HG02759 (cell line): ENCODE measurements around the gene PRRT2.
A peak's percentile ranks its signal among the peaks of the same experiment; 100 is the strongest.

Experiments
- ATAC-seq: cut with Tn5 transposase; IDR thresholded peaks from one replicate; pipeline ENCODE4 v1.9.1; 2021; ENCODE audit warnings: mild to moderate bottlenecking, moderate library complexity; ENCODE audit not compliant: unreplicated experiment

The PRRT2 gene

DNA sequence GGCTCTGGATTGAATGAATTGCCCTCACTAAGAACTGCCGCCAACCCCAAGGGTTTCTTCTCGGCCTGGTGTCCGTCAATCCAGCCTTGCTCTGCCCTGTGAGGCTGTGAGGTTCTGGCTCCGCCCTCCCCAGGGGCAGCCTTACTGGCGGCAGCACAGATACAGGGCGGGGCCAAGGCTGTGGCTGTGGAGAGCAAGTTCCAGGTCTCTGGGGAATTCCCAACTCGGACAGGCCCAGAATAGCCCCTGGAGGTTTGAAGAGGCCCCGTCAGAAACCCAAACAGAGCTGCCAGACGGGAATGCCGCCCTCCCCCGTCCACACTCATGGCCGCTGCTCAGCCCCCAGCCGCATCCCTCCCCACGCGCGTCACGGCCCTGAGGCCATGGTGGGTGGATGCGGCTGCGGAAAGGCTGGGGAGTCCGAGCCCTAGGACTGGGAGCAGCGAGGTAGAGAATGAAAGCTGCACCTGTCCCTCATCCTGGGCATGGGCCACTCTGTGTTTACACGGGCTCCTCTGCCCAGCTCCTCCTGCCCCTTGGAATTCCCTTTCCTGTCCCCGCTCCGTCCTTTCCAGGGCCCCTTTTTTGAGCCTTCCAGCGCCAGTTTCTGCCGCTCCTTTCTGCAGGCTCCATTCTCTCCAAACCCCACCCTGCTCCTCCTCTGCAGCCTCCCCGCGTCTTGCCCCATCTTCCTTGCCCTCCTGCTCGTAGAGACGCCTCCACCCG lies 660 bp upstream of the PRRT2 start:
- ATAC-seq: peak; percentile 39

DNA sequence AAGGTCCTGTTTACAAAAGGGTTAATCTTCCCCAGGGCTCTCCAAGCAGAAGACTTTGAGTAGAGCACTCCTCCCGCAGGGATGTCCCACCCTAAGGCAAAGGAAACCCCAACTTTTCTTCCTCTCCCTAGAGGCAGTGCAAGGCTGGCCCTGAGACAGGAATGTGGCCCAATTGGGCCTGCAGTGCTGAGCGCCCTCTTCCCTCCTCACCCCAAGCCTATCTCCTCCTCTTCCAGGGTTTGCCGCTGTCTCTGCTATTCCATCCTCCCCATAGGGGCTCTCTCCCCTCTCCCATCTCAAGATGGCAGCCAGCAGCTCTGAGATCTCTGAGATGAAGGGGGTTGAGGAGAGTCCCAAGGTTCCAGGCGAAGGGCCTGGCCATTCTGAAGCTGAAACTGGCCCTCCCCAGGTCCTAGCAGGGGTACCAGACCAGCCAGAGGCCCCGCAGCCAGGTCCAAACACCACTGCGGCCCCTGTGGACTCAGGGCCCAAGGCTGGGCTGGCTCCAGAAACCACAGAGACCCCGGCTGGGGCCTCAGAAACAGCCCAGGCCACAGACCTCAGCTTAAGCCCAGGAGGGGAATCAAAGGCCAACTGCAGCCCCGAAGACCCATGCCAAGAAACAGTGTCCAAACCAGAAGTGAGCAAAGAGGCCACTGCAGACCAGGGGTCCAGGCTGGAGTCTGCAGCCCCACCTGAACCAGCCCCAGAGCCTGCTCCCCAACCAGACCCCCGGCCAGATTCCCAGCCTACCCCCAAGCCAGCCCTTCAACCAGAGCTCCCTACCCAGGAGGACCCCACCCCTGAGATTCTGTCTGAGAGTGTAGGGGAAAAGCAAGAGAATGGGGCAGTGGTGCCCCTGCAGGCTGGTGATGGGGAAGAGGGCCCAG lies 1.0 kb downstream of the PRRT2 start:
- ATAC-seq: no peak

DNA sequence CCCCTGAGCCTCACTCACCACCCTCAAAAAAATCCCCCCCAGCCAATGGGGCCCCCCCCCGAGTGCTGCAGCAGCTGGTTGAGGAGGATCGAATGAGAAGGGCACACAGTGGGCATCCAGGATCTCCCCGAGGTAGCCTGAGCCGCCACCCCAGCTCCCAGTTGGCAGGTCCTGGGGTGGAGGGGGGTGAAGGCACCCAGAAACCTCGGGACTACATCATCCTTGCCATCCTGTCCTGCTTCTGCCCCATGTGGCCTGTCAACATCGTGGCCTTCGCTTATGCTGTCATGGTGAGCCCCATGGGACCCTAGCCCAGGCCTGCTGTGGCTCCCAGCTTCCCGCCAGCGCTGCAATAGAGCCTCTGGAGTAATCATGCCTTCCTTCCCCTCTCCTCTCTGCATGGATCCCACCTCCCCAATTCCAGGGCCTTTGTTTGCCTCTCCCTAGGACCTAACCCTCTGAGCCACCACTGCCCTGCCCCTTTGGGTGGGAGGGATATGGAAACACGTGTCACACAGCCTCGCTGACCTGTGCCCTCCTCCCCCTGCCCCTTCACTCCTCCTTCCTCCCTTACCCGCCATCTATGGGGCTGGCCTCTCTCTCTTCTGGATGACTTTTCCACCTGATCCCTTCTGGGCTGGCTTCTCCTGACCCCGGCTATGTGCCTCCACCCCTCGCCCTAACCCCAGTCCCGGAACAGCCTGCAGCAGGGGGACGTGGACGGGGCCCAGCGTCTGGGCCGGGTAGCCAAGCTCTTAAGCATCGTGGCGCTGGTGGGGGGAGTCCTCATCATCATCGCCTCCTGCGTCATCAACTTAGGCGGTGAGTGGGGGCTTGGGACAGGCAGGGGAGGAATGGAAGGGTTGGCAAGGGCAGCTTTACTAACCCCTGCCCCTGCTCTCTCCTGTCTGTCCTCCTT lies 1.9 kb downstream of the PRRT2 start:
- no peak for ATAC-seq

DNA sequence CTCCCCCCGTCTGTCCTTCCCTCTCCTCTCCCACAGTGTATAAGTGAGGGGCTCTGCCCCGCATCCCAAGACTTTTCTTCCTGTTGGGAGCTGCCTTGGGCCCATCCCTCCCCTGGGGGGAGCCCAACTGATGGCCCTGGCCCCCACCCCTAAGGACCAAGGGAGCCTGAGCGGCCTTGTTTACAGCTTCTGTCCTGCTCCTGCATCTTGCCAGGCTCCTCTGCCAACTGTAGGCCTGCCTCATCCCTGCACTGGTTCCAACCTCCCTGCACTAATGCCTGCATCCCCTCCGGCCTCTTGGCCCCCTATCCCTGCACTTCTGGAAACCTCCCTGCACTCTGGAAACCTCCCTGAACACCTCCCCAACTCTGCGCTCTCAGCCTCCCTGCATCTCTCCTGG lies 2.6 kb downstream of the PRRT2 start:
- no peak for ATAC-seq

DNA sequence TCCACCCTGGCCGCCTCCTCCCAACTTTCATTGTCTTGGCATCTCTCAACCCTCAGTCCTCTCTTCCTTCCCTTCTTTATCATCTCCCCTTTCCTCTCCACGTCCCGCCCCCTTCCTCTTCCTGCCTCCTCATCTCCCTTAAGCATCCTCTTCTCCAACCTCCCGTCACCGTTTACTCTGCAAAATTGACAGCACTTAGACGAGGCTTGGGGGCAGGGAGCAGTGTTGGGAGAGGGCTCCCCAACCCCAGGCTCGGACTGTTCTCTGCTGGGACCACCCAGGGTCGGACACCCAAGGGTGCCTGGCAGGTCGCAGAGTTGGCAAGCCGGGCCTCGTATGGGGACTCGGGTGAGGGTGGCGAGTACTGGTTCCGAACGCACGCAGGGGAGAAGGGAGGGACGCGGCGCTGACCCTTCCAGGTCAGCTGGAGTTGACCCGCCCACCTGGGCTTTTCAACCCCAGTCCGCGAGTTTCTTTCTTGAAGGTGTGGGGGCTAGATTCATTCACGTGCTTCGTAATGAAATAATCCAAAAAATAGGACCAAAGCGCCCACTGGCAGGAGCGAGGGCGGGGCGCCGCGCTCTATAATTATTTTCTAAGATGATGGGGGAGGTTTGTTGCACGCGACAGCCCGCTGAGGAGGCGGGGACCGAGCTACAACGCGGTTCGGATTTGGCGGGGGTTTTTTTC lies 3.2 kb downstream of the PRRT2 start:
- ATAC-seq: no peak

DNA sequence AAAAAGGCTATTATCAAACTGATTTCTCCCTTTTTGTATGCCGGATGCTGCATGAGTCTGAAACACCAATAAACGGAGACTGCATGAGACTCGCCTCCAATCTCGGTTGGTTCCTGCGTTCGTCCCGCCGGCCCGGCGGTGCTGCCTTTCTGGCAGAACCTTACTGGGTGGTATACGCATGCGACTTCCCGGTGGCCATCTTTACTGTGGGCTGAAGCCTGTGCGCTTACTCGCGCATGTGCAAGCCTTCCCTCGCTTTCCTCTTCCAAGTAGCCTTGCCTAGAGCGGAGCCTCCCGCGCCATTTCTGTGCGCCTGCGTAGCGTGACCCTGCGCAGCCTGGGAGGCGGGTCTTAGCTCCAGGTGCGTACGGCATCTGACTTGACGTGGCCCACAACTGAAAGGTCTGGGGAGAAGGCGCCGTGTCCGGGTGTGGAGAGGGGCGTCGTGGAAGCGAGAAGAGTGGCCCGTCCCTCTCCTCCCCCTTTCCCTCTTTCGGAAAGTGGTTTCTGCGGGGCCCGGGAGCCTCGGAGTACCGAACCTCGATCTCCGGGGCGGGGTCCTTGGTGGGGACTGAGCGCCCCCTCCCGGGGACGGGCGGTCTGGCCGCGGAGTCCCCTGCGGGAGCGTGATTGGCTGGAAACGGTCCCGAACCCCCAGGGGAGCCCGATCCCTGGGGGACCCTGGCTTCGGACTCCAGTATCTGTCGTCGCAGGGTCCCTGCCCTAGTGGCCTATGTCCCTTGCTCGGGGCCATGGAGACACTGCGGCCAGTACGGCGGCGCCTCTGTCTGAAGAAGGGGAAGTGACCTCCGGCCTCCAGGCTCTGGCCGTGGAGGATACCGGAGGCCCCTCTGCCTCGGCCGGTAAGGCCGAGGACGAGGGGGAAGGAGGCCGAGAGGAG lies 4.0 kb downstream of the PRRT2 start, which contains the start of gene PAGR1:
Gene PAGR1, plus strand, starts transcription at position 360 of the 901 bp plus-strand sequence. Its CDS starts 374 bp downstream, at position 734.
- ATAC-seq: peak; percentile 61

DNA sequence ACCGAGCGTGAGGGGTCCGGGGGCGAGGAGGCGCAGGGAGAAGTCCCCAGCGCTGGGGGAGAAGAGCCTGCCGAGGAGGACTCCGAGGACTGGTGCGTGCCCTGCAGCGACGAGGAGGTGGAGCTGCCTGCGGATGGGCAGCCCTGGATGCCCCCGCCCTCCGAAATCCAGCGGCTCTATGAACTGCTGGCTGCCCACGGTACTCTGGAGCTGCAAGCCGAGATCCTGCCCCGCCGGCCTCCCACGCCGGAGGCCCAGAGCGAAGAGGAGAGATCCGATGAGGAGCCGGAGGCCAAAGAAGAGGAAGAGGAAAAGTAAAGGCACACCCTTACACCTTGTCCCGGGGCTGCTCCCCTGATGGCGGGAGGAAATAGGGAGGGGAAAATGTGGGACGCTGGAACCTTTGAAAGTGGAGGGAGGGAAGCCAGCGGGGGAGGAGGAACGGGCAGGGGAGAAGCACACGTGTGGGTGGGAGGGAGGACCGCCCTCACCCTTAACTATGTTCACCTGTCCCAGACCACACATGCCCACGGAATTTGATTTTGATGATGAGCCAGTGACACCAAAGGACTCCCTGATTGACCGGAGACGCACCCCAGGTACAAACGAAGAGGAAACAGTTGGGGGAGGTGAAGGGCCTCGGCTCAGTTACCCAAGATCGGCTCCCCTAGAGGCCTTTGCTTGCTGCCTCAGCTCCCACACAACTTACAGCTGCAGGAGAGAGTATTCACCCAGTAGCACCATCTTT lies 4.9 kb downstream of the PRRT2 start:
- peak; percentile 8 for ATAC-seq

DNA sequence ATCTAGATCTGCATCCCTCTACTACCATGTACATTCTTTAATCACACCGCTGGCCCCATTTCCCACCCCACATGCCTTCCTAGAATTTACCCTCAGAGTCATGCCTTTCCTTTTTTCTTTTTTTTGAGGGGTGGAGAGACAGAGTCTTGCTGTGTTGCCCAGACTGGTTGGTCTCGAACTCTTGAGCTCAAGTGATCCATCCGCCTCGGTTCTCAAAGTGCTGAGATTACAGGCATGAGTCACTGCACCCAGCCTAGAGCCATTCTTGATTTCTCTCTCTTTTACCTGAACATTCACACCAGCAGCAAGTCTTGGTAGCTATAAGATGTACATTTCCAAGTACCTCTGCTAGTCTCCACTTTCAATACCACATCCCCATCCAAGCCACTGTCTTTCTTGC lies 6.1 kb downstream of the PRRT2 start:
- ATAC-seq: no peak

DNA sequence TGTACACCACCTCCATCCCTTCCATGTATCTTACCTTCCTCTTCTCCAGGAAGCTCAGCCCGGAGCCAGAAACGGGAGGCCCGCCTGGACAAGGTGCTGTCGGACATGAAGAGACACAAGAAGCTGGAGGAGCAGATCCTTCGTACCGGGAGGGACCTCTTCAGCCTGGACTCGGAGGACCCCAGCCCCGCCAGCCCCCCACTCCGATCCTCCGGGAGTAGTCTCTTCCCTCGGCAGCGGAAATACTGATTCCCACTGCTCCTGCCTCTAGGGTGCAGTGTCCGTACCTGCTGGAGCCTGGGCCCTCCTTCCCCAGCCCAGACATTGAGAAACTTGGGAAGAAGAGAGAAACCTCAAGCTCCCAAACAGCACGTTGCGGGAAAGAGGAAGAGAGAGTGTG lies 7.5 kb downstream of the PRRT2 start:
- no peak for ATAC-seq

DNA sequence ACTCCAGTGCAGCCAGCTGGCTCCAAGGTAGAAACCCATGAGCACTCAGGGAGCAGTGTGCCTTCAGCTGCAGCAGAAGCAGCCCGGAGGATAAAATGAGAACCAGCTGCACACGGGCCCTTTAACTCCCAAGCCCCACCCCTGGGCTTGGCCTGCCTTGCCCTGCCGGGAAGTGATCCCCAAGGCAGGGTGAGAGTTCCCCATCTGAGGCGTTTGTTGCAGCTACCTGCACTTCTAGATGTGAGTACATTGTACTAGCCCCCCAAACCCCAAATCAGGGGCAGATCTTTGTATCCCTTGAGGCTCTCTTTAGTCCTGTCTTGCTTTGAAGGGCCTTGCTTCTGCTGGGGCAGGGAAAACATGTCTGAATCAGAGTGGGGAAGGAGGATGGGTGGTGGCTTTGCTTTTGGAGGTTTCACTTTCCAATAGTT lies 8.3 kb downstream of the PRRT2 start, which contains the start of gene MVP:
Gene MVP, plus strand, starts transcription at position 192 of the 431 bp plus-strand sequence. CDS start 10,088 bp downstream, outside the sequence.
- ATAC-seq: no peak

DNA sequence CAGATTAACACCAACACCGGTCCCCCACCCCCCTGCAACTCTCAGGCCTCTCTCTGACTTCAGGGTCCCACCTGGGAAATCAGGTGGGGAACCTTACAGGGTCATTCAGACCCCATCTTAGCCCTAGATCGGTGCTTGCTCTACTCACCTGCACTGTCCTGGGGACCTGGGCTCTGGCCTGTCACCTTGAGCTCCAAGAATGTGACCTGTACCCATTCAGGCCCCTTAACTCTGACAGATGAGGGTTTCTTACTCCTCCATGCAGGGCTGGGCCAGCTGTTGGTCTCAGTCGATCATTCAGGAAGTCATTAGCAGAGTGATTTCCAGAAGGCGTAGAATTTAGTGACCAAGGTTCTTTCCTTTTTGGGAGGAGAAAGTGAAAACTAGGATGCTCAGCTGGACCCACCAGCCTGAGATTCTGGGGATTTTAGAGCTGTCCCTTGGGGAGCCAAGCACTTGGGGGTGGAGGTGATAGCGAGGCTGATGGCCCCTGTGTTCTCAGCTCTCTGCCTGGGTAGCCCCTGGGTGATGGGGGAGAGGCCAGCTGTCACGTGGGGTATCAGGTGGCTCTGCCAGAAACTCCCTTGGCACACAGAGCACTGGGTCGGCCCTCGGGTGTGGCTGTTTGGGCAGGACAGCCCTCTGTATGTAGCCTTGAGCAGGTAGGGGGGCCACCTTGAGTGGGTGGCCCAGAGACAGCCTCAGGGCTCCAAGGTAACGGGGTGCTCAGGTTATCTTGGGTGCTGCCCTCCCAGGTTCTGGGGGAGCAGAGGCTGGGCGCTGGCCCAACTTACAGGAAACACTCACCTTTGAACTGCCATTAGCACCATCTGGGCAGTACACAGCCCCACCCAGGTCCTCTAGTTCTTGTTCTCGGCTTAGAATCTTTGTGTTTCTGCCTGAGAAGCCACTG lies 9.0 kb downstream of the PRRT2 start:
- ATAC-seq: peak; percentile 48

DNA sequence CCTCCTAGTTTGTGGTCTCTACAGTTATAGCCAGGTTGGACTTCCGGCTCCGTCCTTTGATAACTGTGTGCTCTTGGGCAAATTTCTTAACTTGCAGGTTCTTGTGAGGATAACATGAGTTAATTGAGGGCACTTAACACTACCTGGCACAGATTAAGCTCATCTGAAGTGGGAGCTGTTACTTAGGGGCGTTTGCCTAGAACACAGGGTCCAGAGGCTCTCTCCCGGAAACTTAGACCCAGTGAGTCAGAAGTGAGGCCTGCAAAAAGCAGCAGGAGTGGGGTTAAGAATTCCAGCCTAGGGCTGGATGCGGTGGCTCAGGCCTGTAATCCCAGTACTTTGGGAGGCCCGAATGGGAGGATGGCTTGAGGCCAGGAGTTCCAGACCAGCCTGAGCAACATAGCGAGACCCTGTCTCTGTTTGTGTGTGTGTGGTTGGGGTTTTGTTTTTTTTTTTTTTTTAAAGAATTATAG lies 9.7 kb downstream of the PRRT2 start:
- ATAC-seq: no peak

DNA sequence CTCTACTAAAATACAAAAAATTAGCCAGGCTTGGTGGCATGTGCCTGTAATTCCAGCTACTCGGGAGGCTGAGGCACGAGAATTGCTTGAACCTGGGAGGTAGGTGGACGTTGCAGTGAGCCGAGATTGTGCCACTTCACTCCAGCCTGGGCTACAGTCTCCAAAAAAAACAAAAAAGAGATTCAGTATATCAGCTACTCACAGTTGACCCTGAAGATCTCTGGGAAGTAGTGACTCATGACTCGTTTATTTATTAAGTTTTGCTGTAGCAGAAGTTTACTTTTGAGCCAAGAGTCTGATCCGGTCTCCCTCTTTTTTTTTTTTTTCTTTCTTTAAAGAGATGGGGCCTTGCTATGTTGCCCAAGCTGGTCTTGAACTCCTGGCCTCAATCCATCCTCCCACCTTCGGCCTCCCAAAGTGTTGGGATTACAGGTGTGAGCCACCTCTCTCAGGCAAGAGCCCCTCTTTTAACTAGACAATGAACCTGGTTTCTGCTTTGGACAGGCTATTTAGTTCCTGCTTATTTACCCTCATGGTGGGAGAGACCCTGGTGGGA lies 12.7 kb downstream of the PRRT2 start:
- no peak for ATAC-seq

DNA sequence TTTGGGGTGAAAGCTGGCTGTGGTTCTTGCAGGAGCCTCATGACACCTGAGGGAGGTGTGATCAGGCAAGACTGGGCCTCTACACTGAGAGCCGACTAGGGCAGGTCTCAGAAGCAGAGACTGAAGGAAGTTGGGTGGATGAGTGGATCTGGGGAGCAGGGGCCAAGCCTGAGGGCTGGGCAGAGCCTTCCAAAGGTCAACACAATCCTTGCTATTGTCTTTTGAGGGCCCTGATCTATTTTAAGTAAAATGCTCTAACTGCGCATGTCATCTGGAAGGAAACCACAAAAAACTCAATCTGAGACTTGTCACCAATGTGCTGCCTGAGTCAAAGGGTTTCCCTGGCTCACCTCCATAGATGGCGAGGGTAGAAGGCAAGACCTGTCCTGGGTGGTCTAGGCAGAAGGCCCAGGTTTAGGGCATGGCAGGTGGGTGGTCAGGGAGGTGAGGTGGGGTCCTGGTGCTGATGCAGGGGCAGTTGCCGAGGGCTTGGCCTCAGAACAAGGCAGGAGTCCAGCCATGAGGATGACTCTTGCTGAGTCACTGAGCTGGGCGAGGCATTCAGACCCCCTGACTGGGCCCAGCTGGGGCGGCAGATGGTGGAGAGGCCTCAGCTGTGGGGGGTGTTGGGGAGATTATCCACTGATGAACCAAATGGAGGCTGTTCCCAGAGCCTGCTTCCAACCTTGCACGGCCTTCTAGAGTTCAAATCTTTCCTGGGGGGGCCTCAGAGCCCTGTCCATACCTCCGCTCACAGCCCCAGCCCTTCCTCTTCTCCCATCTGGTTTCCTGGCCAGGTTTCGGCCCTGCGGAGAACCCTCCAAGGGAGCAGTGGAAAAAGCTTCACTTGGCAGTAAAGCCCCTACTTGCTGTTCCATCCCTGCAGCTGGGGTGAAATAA lies 13.4 kb downstream of the PRRT2 start:
- ATAC-seq: no peak

DNA sequence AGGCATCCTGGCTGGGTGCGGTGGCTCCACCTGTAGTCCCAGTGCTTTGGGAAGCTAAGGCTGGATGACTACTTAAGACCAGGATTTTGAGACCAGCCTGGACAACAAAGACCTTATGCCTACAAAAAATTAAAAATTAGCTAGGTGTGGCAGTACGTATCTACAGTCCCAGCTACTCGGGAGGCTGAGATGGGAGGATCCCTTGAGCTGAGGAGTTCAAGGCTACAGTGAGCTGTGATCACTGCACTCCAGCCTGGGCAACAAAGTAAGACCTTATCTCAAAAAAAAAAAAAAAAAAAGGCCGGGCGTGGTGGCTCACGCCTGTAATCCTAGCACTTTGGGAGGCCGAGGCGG lies 14.3 kb downstream of the PRRT2 start:
- no peak for ATAC-seq

DNA sequence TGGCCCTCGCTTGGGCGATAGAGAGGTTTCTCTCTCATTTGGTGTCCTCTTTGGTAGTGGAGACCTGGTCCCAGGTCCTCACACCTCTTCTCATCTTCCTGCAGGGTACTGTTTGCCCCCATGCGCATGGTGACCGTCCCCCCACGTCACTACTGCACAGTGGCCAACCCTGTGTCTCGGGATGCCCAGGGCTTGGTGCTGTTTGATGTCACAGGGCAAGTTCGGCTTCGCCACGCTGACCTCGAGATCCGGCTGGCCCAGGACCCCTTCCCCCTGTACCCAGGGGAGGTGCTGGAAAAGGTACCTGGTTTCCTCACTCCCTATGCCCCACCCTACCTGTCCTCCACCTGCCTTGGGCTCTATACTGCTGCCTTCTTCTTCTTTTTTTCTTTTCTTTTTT lies 18.8 kb downstream of the PRRT2 start:
- no peak for ATAC-seq
